Karpas-422 (cell line): ENCODE measurements around the gene SLC11A1. TPM values are rescaled to one million over a fixed set of nuclear protein-coding genes. Genes with fewer than 3 reads are reported as not detected.

Experiments used
- DNase-seq: peaks from one replicate; pipeline ENCODE4 v3.0.0-alpha.2; 2015
- H2AFZ ChIP-seq: fragments of 200-600 bp; sonication (generic); 2 replicates; pipeline ENCODE4 v1.6.1; 2014; ENCODE audit warnings: antibody characterized with exemption, low read length, mixed read lengths
- H3K27ac ChIP-seq: fragments of 200-600 bp; sonication (generic); 2 replicates; pipeline ENCODE4 v1.5.1; 2014; ENCODE audit warnings: mild to moderate bottlenecking, low read length, moderate library complexity
- H3K27me3 ChIP-seq: fragments of 200-600 bp; sonication (generic); 2 replicates; pipeline ENCODE4 v1.6.1; 2014; ENCODE audit warnings: low read length, mixed read lengths
- H3K36me3 ChIP-seq: fragments of 200-600 bp; sonication (generic); 2 replicates; pipeline ENCODE4 v1.6.1; 2014; ENCODE audit warnings: low read length, mixed read lengths; ENCODE audit not compliant: insufficient read depth
- H3K4me1 ChIP-seq: fragments of 200-600 bp; sonication (generic); 2 replicates; pipeline ENCODE4 v1.6.1; 2014; ENCODE audit warnings: mild to moderate bottlenecking, low read length, mixed read lengths
- H3K4me2 ChIP-seq: fragments of 200-600 bp; sonication (generic); 2 replicates; pipeline ENCODE4 v1.6.1; 2014; ENCODE audit warnings: low read length, low read depth, mild to moderate bottlenecking; ENCODE audit not compliant: poor library complexity, severe bottlenecking
- H3K4me3 ChIP-seq: fragments of 200-600 bp; sonication (generic); 2 replicates; pipeline ENCODE4 v1.5.1; 2014; ENCODE audit warnings: mild to moderate bottlenecking, antibody characterized with exemption, low read length, mixed read lengths
- H3K79me2 ChIP-seq: fragments of 200-600 bp; sonication (generic); 2 replicates; pipeline ENCODE4 v1.6.1; 2014; ENCODE audit warnings: mild to moderate bottlenecking, low read length, mixed read lengths
- H3K9ac ChIP-seq: fragments of 200-600 bp; sonication (generic); 2 replicates; pipeline ENCODE4 v1.6.0; 2014; ENCODE audit warnings: low read length
- H3K9me2 ChIP-seq: fragments of 200-600 bp; sonication (generic), shearing (Covaris generic); replicated peaks from 2 replicates; pipeline ENCODE4 v1.6.0; 2014; ENCODE audit warnings: mild to moderate bottlenecking, low read length, moderate library complexity; ENCODE audit not compliant: insufficient read depth
- H3K9me3 ChIP-seq: fragments of 300-700, 200-600 bp; sonication (generic); 2 replicates; pipeline ENCODE4 v1.6.1; 2014; ENCODE audit warnings: low read length, mixed read lengths
- H4K20me1 ChIP-seq: fragments of 200-600 bp; sonication (generic); 2 replicates; pipeline ENCODE4 v1.6.1; 2014; ENCODE audit warnings: mild to moderate bottlenecking, antibody characterized with exemption, low read length, low read depth; ENCODE audit not compliant: insufficient read depth
- total RNA-seq: library from RNA; depleted of rRNA; stranded (reverse); fragments of >200 nt; shearing (Covaris generic); gene quantifications from 2 replicates; pipeline ENCODE4 v1.2.3, GENCODE V29; 2014; ENCODE audit warnings: low replicate concordance

Gene SLC11A1
- total RNA-seq, 1 experiment from 2014 or later: not detected

- peak overlapping the region; percentile 38 for H3K9ac ChIP-seq
- no peaks in the 10 kb centered on the region for H3K9me2 ChIP-seq
- H3K79me2 ChIP-seq: no peaks in the 10 kb centered on the region
- peak overlapping the region; percentile 81 for H3K4me2 ChIP-seq
- H3K4me3 ChIP-seq: no peak overlapping the region
- no peaks in the 10 kb centered on the region for H3K36me3 ChIP-seq
- no peaks in the 10 kb centered on the region for H3K9me3 ChIP-seq
- H4K20me1 ChIP-seq: no peaks in the 10 kb centered on the region
- peak overlapping the region; percentile 88 for H3K27ac ChIP-seq
- H3K27me3 ChIP-seq: no peaks in the 10 kb centered on the region; the same call in 1 of the 2 replicates
- no peak for DNase-seq
- peaks cover 50% of the 10 kb centered on the region for H3K4me1 ChIP-seq
- no peak overlapping the region for H2AFZ ChIP-seq
Measured at GRCh38 chr2:218369330-218369729, 12.7 kb upstream of the SLC11A1 start.

GRCh38 chr2:218370410-218371063 lies 11.5 kb upstream of the SLC11A1 start:
- Histone ChIP-seq H3K27me3 (no peaks in the 10 kb centered on the region; the same call in 1 of the 2 replicates), H3K4me2 (peak overlapping the region; percentile 49), H3K79me2 (no peaks in the 10 kb centered on the region), H3K9ac (peak overlapping the region; percentile 38), H2AFZ (0 out of 2 replicates have a peak overlapping the region, but pooled peaks have one; percentile 44), H3K4me3 (peak overlapping the region; percentile 17; the same call in 1 of the 2 replicates), H4K20me1 (no peaks in the 10 kb centered on the region), H3K9me3 (no peaks in the 10 kb centered on the region), H3K36me3 (no peaks in the 10 kb centered on the region), H3K9me2 (no peaks in the 10 kb centered on the region), H3K4me1 (peaks cover 50% of the 10 kb centered on the region), H3K27ac (peak overlapping the region; percentile 88)
- DNase-seq: peak; percentile 74

DNA sequence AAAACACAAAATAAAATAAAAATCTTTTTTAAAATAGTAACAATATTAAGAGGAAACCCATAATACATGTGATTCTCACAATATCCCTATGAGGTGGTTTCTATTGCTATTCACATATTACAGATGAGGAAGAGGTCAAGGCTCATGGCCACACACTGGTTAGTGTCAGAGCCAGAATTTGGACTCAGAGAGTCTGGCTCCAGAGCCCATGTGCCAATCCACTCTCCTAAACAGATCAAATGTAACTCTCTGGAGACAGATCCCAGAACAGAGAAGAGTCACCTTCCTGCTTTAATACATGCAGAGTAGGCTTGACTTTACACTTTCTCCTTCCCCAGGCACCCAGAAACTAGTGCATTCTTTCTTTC lies 10.1 kb upstream of the SLC11A1 start:
- no peaks in the 10 kb centered on the region for H3K79me2 ChIP-seq
- no peak overlapping the region for H3K4me3 ChIP-seq
- H3K9me2 ChIP-seq: no peaks in the 10 kb centered on the region
- no peak overlapping the region for H2AFZ ChIP-seq
- H3K27ac ChIP-seq: no peak overlapping the region
- no peaks in the 10 kb centered on the region; the same call in 1 of the 2 replicates for H3K27me3 ChIP-seq
- H4K20me1 ChIP-seq: no peaks in the 10 kb centered on the region
- no peak for DNase-seq
- no peaks in the 10 kb centered on the region for H3K9me3 ChIP-seq
- H3K4me1 ChIP-seq: peaks cover 50% of the 10 kb centered on the region
- no peaks in the 10 kb centered on the region for H3K36me3 ChIP-seq
- H3K9ac ChIP-seq: no peak overlapping the region
- H3K4me2 ChIP-seq: no peak overlapping the region

DNA sequence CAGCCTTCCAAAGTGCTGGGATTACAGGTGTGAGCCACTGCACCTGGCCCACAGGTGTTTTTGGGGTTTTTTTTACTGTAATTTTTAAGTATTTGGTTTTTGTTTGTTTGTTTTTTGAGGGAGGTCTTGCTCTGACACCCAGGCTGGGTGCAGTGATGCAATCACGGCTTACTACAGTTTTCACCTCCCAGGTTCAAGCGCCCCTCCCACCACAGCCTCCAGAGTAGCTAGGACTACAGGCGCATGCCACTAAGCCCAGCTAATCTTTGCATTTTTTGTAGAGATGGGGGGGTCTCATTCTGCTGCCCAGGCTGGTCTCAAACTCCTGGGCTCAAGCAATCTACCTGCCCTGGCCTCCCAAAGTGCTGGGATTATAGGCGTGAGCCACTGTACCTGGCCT lies 7.3 kb upstream of the SLC11A1 start:
- Histone ChIP-seq H2AFZ (no peak overlapping the region), H3K9me3 (no peaks in the 10 kb centered on the region), H3K9me2 (no peaks in the 10 kb centered on the region), H4K20me1 (no peaks in the 10 kb centered on the region), H3K79me2 (no peaks in the 10 kb centered on the region), H3K36me3 (no peaks in the 10 kb centered on the region), H3K27me3 (no peaks in the 10 kb centered on the region), H3K4me3 (no peak overlapping the region), H3K27ac (no peak overlapping the region), H3K4me1 (peaks cover 22% of the 10 kb centered on the region), H3K9ac (no peak overlapping the region), H3K4me2 (no peak overlapping the region)
- DNase-seq: no peak

DNA sequence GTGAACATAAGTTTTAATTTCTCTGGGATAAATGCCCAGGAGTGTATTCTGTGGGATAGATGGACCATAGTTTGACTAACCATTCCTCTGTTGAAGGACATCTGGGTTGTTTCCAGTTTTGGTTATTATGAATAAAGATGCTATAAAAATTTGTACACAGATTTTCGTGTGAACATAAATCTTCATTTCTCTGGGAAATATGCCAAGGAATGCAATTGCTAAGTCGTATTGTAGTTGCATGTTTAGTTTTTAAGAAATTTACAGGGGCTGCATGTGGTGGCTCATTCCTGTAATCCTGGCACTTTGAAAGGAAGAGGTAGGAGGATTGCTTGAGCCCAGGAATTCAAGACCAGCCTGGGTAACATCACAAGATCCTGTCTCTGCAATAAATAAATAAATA lies 6.9 kb upstream of the SLC11A1 start:
- no peaks in the 10 kb centered on the region for H4K20me1 ChIP-seq
- no peak overlapping the region for H3K27ac ChIP-seq
- H3K79me2 ChIP-seq: no peaks in the 10 kb centered on the region
- H3K4me3 ChIP-seq: no peak overlapping the region
- no peaks in the 10 kb centered on the region for H3K27me3 ChIP-seq
- no peaks in the 10 kb centered on the region for H3K36me3 ChIP-seq
- DNase-seq: no peak
- peaks cover 18% of the 10 kb centered on the region for H3K4me1 ChIP-seq
- H3K9me3 ChIP-seq: no peaks in the 10 kb centered on the region
- no peak overlapping the region for H3K4me2 ChIP-seq
- H3K9ac ChIP-seq: no peak overlapping the region
- H2AFZ ChIP-seq: no peak overlapping the region
- no peaks in the 10 kb centered on the region for H3K9me2 ChIP-seq

- no peaks in the 10 kb centered on the region for H3K79me2 ChIP-seq
- no peaks in the 10 kb centered on the region for H3K9me2 ChIP-seq
- H3K4me1 ChIP-seq: peaks cover 13% of the 10 kb centered on the region
- no peaks in the 10 kb centered on the region for H4K20me1 ChIP-seq
- H3K27me3 ChIP-seq: no peaks in the 10 kb centered on the region
- no peaks in the 10 kb centered on the region for H3K36me3 ChIP-seq
- H3K4me3 ChIP-seq: no peak overlapping the region
- no peak for DNase-seq
- no peak overlapping the region for H3K27ac ChIP-seq
- H3K9ac ChIP-seq: no peak overlapping the region
- no peaks in the 10 kb centered on the region for H3K9me3 ChIP-seq
- no peak overlapping the region for H2AFZ ChIP-seq
- H3K4me2 ChIP-seq: no peak overlapping the region
Measured at GRCh38 chr2:218378053-218378452, 4.0 kb upstream of the SLC11A1 start.

GRCh38 chr2:218382785-218383184 lies 712 bp downstream of the SLC11A1 start:
- H2AFZ ChIP-seq: no peak overlapping the region
- H3K4me1 ChIP-seq: peaks cover 28% of the 10 kb centered on the region
- no peak overlapping the region for H3K27ac ChIP-seq
- no peaks in the 10 kb centered on the region for H3K27me3 ChIP-seq
- no peaks in the 10 kb centered on the region for H4K20me1 ChIP-seq
- no peak overlapping the region for H3K9ac ChIP-seq
- no peaks in the 10 kb centered on the region for H3K9me3 ChIP-seq
- DNase-seq: no peak
- no peak overlapping the region for H3K4me2 ChIP-seq
- H3K9me2 ChIP-seq: no peaks in the 10 kb centered on the region
- H3K36me3 ChIP-seq: no peaks in the 10 kb centered on the region
- H3K4me3 ChIP-seq: no peak overlapping the region
- no peaks in the 10 kb centered on the region for H3K79me2 ChIP-seq

DNA sequence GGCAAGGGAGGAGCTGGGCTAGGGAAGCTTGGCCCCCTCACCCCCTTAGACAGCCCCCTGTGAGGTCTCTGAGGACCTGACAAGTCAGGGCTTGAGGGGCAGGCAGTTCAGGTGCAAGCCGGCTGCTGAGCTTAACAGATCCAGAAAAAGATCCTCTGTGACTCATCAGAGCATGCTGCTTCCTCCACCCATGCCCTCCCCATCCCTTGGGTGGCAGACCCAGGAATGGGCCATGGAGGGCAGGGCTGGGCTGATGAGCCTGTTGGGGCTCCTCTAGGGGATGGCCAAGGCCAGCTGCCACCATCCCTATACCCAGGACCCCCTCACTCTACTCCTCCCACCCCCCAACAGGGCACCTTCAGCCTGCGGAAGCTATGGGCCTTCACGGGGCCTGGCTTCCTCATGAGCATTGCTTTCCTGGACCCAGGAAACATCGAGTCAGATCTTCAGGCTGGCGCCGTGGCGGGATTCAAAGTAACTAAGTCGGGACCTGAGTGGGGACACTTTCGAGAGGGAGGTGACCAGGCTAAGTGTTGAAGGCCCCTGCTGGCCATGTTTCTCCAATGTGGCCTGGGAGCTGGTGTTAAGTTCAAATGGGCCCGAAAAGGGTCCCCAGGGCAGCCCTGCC lies 1.9 kb downstream of the SLC11A1 start:
- no peak overlapping the region; the same call in 1 of the 2 replicates for H3K9ac ChIP-seq
- H2AFZ ChIP-seq: no peak overlapping the region
- H3K4me1 ChIP-seq: peaks cover 28% of the 10 kb centered on the region
- no peak overlapping the region for H3K4me3 ChIP-seq
- H3K9me3 ChIP-seq: no peaks in the 10 kb centered on the region
- H3K27ac ChIP-seq: no peak overlapping the region
- H3K4me2 ChIP-seq: peak overlapping the region; percentile 6
- no peaks in the 10 kb centered on the region for H3K36me3 ChIP-seq
- no peaks in the 10 kb centered on the region for H3K9me2 ChIP-seq
- no peaks in the 10 kb centered on the region for H3K27me3 ChIP-seq
- DNase-seq: peak; percentile 62
- H3K79me2 ChIP-seq: no peaks in the 10 kb centered on the region
- H4K20me1 ChIP-seq: no peaks in the 10 kb centered on the region
